GM20431 (cell line): ENCODE data around the gene KIR2DL1.
"Not testable (repeated sequence)": the region's sequence is repeated elsewhere in the genome, so short reads cannot be mapped to it uniquely, and the experiment has no call there.

Source experiments
- in situ Hi-C: fragments of 300-500 bp; cut with MseI, MboI; formaldehyde crosslinking; loops from one replicate; pipeline ENCODE4 v1.15.0; 2020; ENCODE audit warnings: low sequenced_read_pairs; ENCODE audit not compliant: unreplicated experiment

Gene KIR2DL1

DNA sequence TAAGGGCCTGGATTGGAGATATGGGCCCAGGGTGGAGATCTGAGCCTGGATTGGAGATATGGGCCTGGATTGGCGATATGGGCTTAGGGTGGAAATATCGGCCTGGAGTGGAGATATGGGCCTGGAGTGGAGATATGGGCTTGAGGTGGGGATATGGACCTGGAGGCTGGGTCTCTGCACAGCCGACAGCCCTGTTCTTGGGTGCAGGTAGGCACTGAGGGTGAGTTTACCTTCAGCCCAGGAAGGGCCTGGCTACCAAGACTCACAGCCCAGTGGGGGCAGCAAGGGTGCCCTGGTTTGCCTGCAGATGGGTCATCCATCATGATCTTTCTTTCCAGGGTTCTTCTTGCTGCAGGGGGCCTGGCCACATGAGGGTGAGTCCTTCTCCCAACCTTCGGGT is 918 bp downstream of the KIR2DL1 start:
- in situ Hi-C loops, result not testable (repeated sequence)

DNA sequence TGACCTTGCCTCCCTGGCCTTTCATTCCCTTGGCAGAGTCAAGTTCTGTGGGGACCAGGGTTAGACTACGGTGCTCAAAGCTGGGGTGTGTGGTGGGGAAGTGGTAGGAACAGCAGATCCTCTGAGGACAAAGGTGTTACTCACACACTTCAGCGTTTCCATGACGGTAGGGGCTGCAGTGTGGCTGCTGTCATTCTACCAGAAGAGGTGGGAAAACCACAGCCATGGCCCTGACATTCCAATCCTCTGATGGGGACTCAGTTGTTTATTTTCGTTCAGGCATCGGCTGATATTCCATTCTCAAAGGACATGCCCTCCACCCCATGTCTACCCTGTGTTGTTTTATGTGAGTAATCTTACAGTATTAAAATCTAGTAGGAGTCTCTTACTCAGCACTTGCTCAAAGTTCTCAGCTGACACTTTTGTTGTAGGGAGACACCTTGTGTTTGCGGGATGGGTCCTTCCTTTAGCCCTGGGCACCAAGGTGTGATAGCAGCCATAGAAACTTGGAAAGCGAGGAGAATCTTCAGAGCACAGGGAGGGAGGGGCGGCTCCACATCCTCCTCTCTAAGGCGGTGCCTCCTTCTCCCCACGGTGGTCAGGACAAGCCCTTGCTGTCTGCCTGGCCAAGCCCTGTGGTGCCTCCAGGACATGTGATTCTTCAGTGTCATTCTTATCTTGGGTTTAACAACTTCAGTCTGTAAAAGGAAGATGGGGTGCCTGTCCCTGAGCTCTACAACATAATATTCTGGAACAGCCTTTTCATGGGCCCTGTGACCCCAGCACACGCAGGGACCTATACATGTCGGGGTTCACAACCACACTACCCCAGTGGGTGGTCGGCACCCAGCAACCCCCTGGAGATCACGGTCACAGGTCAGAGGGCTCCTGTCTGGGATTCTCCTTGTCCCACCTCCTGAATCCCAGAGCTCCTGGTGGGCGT is 1.7 kb downstream of the KIR2DL1 start:
- in situ Hi-C loops, result not testable (repeated sequence)

DNA sequence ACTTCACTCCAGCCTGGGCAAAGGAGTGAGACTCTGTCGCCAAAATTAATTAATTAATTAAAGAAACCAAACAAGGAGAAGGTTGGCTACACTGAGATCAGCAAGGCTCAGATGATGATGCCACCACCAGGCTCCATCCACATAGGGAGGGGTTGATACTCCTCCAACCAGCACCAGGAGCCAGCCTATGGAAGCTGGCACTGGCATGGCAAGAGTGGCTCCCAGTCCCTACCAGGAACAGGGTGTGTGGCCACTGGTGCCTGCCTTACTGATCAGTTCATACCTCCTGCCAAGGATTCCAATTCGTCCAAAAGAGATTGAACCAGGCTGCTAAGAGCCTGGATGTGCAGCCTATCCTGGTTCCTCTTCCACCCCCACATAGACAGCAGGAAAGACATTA is 3.1 kb downstream of the KIR2DL1 start:
- in situ Hi-C loops, result not testable (repeated sequence)

DNA sequence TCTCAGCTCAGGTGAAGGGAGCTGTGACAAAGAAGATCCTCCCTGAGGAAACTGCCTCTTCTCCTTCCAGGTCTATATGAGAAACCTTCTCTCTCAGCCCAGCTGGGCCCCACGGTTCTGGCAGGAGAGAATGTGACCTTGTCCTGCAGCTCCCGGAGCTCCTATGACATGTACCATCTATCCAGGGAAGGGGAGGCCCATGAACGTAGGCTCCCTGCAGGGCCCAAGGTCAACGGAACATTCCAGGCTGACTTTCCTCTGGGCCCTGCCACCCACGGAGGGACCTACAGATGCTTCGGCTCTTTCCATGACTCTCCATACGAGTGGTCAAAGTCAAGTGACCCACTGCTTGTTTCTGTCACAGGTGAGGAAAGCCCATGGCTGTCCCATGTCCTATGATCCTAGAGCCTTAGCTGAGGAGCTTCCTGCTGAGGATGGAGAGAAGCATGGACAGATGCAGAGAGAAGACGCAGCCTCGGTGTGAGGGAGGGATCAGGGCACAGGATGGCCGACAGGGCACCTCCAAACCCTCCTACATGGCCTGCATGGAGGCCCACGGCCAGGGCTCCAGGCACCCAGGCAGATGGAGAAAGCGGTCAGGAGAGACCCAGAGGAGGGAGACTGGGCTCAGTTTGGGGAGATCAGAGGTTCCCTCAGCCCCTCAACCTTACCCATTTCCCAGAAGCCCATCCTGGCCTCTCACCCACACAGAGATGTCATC is 5.7 kb downstream of the KIR2DL1 start:
- in situ Hi-C loops, result not testable (repeated sequence)

GRCh38 chr19:54775830-54776229 is 6.2 kb downstream of the KIR2DL1 start:
- in situ Hi-C loops, result not testable (repeated sequence)

DNA sequence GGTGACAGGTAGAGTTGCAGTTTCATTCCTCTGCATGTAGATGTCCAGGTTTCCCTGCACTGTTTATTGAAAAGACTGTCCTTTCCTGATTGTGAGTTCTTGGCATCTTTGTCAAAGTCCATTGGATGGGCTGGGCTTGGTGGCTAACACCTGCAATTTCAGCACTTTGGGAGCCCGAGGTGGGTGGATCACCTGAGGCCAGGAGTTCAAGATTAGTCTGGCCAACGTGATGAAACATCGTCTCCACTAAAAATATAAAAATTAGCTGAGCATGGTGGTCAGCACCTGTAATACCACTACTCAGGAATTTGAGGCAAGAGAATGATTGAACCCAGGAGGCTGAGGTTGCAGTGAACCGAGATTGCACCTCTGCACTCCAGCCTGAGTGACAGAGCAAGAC is 8.3 kb downstream of the KIR2DL1 start:
- in situ Hi-C loops, result not testable (repeated sequence)

DNA sequence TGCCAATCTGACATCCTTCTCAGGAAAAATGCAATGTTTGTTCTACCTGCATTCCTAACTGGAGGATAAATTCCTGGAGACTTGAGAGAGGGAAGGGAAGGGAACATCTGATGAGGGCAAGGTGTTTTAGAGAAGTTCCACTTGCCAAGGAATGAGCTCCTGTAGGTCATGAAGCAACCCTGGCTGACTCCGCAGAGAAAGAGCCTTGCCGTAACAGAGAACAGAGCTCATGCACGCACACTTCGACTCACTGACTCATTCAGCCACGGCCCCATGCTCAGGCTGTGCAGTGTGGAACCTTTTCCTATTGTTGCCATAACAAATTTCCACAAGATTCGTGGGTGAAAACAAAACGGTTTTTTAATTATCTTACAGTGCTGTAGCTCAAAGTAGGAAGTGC is 9.3 kb downstream of the KIR2DL1 start:
- in situ Hi-C loops, result not testable (repeated sequence)

GRCh38 chr19:54782916-54783315 is 13.3 kb downstream of the KIR2DL1 start:
- in situ Hi-C loops, result not testable (repeated sequence)

DNA sequence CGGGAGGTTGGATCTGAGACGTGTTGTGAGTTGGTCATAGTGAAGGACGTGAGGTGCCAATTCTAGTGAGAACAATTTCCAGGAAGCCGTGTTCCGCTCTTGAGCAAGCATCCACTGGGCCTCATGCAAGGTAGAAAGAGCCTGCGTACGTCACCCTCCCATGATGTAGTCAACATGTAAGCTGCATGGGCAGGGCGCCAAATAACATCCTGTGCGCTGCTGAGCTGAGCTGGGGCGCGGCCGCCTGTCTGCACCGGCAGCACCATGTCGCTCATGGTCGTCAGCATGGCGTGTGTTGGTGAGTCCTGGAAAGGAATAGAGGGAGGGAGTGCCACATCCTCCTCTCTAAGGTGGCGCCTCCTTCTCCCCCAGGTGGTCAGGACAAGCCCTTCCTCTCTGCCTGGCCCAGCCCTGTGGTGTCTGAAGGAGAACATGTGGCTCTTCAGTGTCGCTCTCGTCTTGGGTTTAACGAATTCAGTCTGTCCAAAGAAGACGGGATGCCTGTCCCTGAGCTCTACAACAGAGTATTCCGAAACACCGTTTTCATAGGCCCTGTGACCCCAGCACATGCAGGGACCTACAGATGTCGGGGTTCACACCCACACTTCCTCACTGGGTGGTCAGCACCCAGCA is 16.6 kb downstream of the KIR2DL1 start:
- in situ Hi-C loops, result not testable (repeated sequence)

- in situ Hi-C loops, result not testable (repeated sequence)
Measured at GRCh38 chr19:54788154-54788553, 18.6 kb downstream of the KIR2DL1 start.

GRCh38 chr19:54790711-54791110 is 21.1 kb downstream of the KIR2DL1 start:
- in situ Hi-C loops, result no loop called here

- in situ Hi-C loops, result no loop called here
Measured at GRCh38 chr19:54791476-54791875, 21.9 kb downstream of the KIR2DL1 start.

GRCh38 chr19:54792814-54793213 is 23.2 kb downstream of the KIR2DL1 start:
- in situ Hi-C loops, result no loop called here

GRCh38 chr19:54795758-54796157 is 26.2 kb downstream of the KIR2DL1 start:
- in situ Hi-C loops, result no loop called here

DNA sequence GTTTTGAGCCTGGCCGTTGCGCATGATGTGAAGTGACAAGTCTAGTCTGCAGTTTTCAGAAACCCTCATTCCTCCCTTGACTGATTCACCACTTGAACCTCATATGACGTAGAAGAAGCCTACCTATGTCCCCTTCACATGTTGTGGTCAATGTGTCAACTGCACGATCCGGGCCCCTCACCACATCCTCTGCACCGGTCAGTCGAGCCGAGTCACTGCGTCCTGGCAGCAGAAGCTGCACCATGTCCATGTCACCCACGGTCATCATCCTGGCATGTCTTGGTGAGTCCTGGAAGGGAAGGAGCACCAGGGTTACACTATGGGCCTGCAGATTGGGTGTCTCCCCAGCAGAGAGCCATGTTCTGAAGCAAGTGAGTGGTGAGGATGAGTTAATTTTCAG is 33.8 kb downstream of the KIR2DL1 start, which contains the start of gene KIR2DL4:
TSS of gene KIR2DL4 (plus strand) at position 201 of the 400 bp plus-strand sequence. CDS start at position 243, 42 bp downstream.
- in situ Hi-C loops, result no loop called here

- in situ Hi-C loops, result no loop called here
Measured at GRCh38 chr19:54804101-54804500, 34.5 kb downstream of the KIR2DL1 start.

GRCh38 chr19:54804571-54804970 is 35.0 kb downstream of the KIR2DL1 start:
- in situ Hi-C loops, result no loop called here

DNA sequence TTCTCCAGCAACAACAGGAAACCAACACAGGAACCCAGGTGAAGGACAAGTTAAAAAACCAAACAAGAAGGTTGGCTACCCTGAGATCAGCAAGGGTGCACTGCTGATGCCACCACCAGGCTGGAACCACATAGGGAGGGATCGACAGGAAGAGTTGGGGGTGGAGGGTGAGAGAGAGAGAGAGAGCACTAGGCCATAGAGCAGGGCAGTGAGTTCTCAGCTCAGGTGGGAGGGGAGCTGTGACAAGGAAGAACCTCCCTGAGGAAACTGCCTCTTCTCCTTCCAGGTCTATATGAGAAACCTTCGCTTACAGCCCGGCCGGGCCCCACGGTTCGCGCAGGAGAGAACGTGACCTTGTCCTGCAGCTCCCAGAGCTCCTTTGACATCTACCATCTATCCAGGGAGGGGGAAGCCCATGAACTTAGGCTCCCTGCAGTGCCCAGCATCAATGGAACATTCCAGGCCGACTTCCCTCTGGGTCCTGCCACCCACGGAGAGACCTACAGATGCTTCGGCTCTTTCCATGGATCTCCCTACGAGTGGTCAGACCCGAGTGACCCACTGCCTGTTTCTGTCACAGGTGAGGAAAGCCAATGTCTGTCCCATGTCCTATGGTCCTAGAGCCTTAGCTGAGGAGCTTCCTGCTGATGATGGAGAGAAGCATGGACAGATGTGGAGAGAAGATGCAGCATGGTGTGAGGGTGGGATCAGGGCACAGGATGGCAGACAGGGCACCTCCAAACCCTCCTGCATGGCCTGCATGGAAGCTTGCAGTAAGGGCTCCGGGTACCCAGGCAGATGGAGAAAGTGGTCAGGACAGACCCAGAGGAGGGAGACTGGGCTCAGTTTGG is 36.3 kb downstream of the KIR2DL1 start:
- in situ Hi-C loops, result no loop called here

- in situ Hi-C loops, result no loop called here
Measured at GRCh38 chr19:54806516-54806838, 36.9 kb downstream of the KIR2DL1 start.

- in situ Hi-C loops, result not testable (repeated sequence)
Measured at GRCh38 chr19:54814571-54814970, 45.0 kb downstream of the KIR2DL1 start.
